Measurements from ENCODE around the gene TRIP4.

TRIP4 gene

GRCh38 chr15:64493641-64494040, 106.0 kb downstream of the TRIP4 start:
- no peak for TF ChIP-seq CEBPB (IDR thresholded peaks at IDR 0.05)
- no peak for TF ChIP-seq YY1 (IDR thresholded peaks at IDR 0.05; ENCODE audit: low read depth)
- TF ChIP-seq TCF12 (IDR thresholded peaks at IDR 0.05; ENCODE audit: low read depth) = no peak
- no peak for TF ChIP-seq USF1 (IDR thresholded peaks at IDR 0.05)
- no peak for TF ChIP-seq EP300 (IDR thresholded peaks at IDR 0.05; ENCODE audit: borderline replicate concordance)
- TF ChIP-seq TEAD4 (IDR thresholded peaks at IDR 0.05) = no peak

- no peak for TF ChIP-seq ZBTB7A (IDR thresholded peaks at IDR 0.05; ENCODE audit: low read depth)
Measured at GRCh38 chr15:64500695-64501395, 113.2 kb downstream of the TRIP4 start.

- TF ChIP-seq EGR1 (IDR thresholded peaks at IDR 0.05) = no peak
- TF ChIP-seq FOXM1 (IDR thresholded peaks at IDR 0.05; ENCODE audit: borderline replicate concordance, low read depth) = no peak
- no peak for TF ChIP-seq NFIC (IDR thresholded peaks at IDR 0.05)
Measured at GRCh38 chr15:64501396-64501715, 113.7 kb downstream of the TRIP4 start.

GRCh38 chr15:64502151-64502550, 114.5 kb downstream of the TRIP4 start:
- no peak for TF ChIP-seq TAF1 (IDR thresholded peaks at IDR 0.05; ENCODE audit: low read depth)
- TF ChIP-seq ZBTB7A (IDR thresholded peaks at IDR 0.05; ENCODE audit: low read depth) = no peak
- no peak for TF ChIP-seq RAD21 (IDR thresholded peaks at IDR 0.05; ENCODE audit: low read depth)
- no peak for TF ChIP-seq EGR1 (IDR thresholded peaks at IDR 0.05)
- no peak for TF ChIP-seq USF1 (IDR thresholded peaks at IDR 0.05)
- no peak for TF ChIP-seq YY1 (IDR thresholded peaks at IDR 0.05; ENCODE audit: low read depth)
- TF ChIP-seq CEBPB (IDR thresholded peaks at IDR 0.05) = no peak
- TF ChIP-seq MAX (IDR thresholded peaks at IDR 0.05) = no peak

- TF ChIP-seq EGR1 (IDR thresholded peaks at IDR 0.05) = no peak
- TF ChIP-seq MAX (IDR thresholded peaks at IDR 0.05) = no peak
- no peak for TF ChIP-seq EP300 (IDR thresholded peaks at IDR 0.05; ENCODE audit: borderline replicate concordance)
- no peak for TF ChIP-seq NFIC (IDR thresholded peaks at IDR 0.05)
- no peak for TF ChIP-seq CREB1 (IDR thresholded peaks at IDR 0.05; ENCODE audit: low read depth)
- no peak for TF ChIP-seq REST (IDR thresholded peaks at IDR 0.05; ENCODE audit: low read depth)
- TF ChIP-seq TAF1 (IDR thresholded peaks at IDR 0.05; ENCODE audit: low read depth) = no peak
- no peak for TF ChIP-seq TEAD4 (IDR thresholded peaks at IDR 0.05)
Measured at GRCh38 chr15:64502551-64502950, 114.9 kb downstream of the TRIP4 start.

- TF ChIP-seq NFIC (IDR thresholded peaks at IDR 0.05) (no peak), REST (IDR thresholded peaks at IDR 0.05; ENCODE audit: low read depth) (no peak), EGR1 (IDR thresholded peaks at IDR 0.05) (no peak), YY1 (IDR thresholded peaks at IDR 0.05; ENCODE audit: low read depth) (no peak), ZBTB7A (IDR thresholded peaks at IDR 0.05; ENCODE audit: low read depth) (no peak), FOXM1 (IDR thresholded peaks at IDR 0.05; ENCODE audit: borderline replicate concordance, low read depth) (no peak), CEBPB (IDR thresholded peaks at IDR 0.05) (no peak)
Measured at GRCh38 chr15:64503197-64503596, 115.6 kb downstream of the TRIP4 start.

- TF ChIP-seq MAX (IDR thresholded peaks at IDR 0.05) (no peak), USF1 (IDR thresholded peaks at IDR 0.05) (no peak), ZBTB7A (IDR thresholded peaks at IDR 0.05; ENCODE audit: low read depth) (no peak), EP300 (IDR thresholded peaks at IDR 0.05; ENCODE audit: borderline replicate concordance) (no peak), YY1 (IDR thresholded peaks at IDR 0.05; ENCODE audit: low read depth) (no peak), TCF12 (IDR thresholded peaks at IDR 0.05; ENCODE audit: low read depth) (no peak), EGR1 (IDR thresholded peaks at IDR 0.05) (no peak), TEAD4 (IDR thresholded peaks at IDR 0.05) (no peak), NFIC (IDR thresholded peaks at IDR 0.05) (no peak), FOXM1 (IDR thresholded peaks at IDR 0.05; ENCODE audit: borderline replicate concordance, low read depth) (no peak), CEBPB (IDR thresholded peaks at IDR 0.05) (no peak), RAD21 (IDR thresholded peaks at IDR 0.05; ENCODE audit: low read depth) (no peak), CREB1 (IDR thresholded peaks at IDR 0.05; ENCODE audit: low read depth) (no peak), REST (IDR thresholded peaks at IDR 0.05; ENCODE audit: low read depth) (no peak)
Measured at GRCh38 chr15:64503640-64504039, 116.0 kb downstream of the TRIP4 start.

Measured in Ishikawa (cell line).